Ovary (tissue), 9 donors: Measurements from ENCODE around the gene RPS6KB1. TPM values are rescaled to one million over a fixed set of nuclear protein-coding genes. Genes with fewer than 3 reads are reported as not detected.
A peak's percentile ranks its signal among the peaks of the same experiment; 100 is the strongest.
"Not testable (repeated sequence)": the region's sequence is repeated elsewhere in the genome, so short reads cannot be mapped to it uniquely, and the experiment has no call there.

Experiments
- DNase-seq, 5 donors: peaks; one replicate each; pipeline ENCODE4 v3.0.0-alpha.2; 2019 to 2020
- H3K27ac ChIP-seq, 2 donors: fragments of 200-600 bp; one replicate each; pipeline versions ENCODE4 v1.5.1 to v1.8.0; 2019 to 2022
- H3K27me3 ChIP-seq: fragments of 200-600 bp; one replicate; pipeline ENCODE4 v1.8.0; 2022
- H3K36me3 ChIP-seq: fragments of 200-600 bp; sonication (generic); one replicate; pipeline ENCODE4 v1.5.1; 2019
- H3K4me1 ChIP-seq: one replicate; pipeline ENCODE4 v1.8.1; 2013; ENCODE audit warnings: mild to moderate bottlenecking, moderate library complexity; ENCODE audit not compliant: insufficient read depth
- H3K4me3 ChIP-seq: fragments of 200-600 bp; sonication (generic); one replicate; pipeline ENCODE4 v1.5.1; 2017
- H3K9me3 ChIP-seq, 2 donors: fragments of 200-600 bp in 1 of 2; sonication (generic) in 1 of 2; one replicate each; pipeline versions ENCODE4 v1.5.1 to v1.8.1; 2013 to 2019; ENCODE audit warnings: mild to moderate bottlenecking in 1 of 2, moderate library complexity in 1 of 2
- CTCF ChIP-seq, 3 donors: fragments of 450-650 bp in 2 of 3; fragments of 200-600 bp in 1 of 3; IDR thresholded peaks; one replicate each; pipeline versions ENCODE4 v1.5.1 to v1.8.0; 2016 to 2022; ENCODE audit warnings: antibody characterized with exemption in 3 of 3, mild to moderate bottlenecking in 1 of 3
- EP300 ChIP-seq: sonication (generic); formaldehyde crosslinking; IDR thresholded peaks from one replicate; pipeline ENCODE4 v1.6.1; 2017; ENCODE audit warnings: antibody characterized with exemption
- POLR2A ChIP-seq: fragments of 450-650 bp; IDR thresholded peaks from one replicate; pipeline ENCODE4 v1.6.1; 2017; ENCODE audit warnings: antibody characterized with exemption, mild to moderate bottlenecking, moderate library complexity
- WGBS, 3 donors: extraction: QIAGEN DNeasy Blood & Tissue Kit in 1 of 3; methylation state at CpG; one replicate each; pipeline versions ENCODE4 v1.1.5 to v1.1.7; 2013 to 2017; 5-methylcytosine and 5-hydroxymethylcytosine counted together
- intact Hi-C, 4 donors: fragments of 100-400 bp; cut with DNase I; formaldehyde crosslinking; loops; one replicate each; pipeline versions ENCODE4 v1.11.0 to v1.15.1; 2022 to 2023
- polyA plus RNA-seq, 2 donors: library from polyadenylated mRNA; stranded (reverse); fragments of 200-250 nt in 1 of 2; fragments of 350-450 nt in 1 of 2; fragmentation: Illumina TruSeq in 1 of 2; extraction: RNeasy Lipid Tissue Mini Kit (QIAGEN cat#74804) in 1 of 2; gene quantifications; one replicate each; pipeline ENCODE4 v1.2.3, GENCODE V29; 2013 to 2014
- total RNA-seq, 7 donors: library from RNA; depleted of rRNA in 2 of 7; stranded (reverse); fragments of >200 nt in 2 of 7; fragmentation: NEBNext Ultra II Directional in 3 of 7; extraction: Animal tissue kit (Norgen Biotek cat#: 25700) in 3 of 7; gene quantifications; one replicate each; pipeline versions ENCODE4 v1.1.0 to v1.2.4, GENCODE V29; 2016 to 2023
- donor health status: DM: no; HTN: no; CAD: no; lungs with moderate emphysema.
- donor health status: DM: no; HTN: no; CAD: no.
- donor health status: Bipolar disorder and iron deficiency.
- donor health status: DM: yes; HTN: yes; CAD: no.
- donor health status: DM: no; HTN: no; CAD: no.
- donor health status: DM: yes; HTN: yes; CAD: no.

Gene RPS6KB1
- total and polyA plus RNA-seq, 9 donors: 14.8 to 46.2 (median 40.7) TPM

GRCh38 chr17:59870482-59870881 is 22.4 kb upstream of the RPS6KB1 start:
- intact Hi-C loops: no loop called here
- WGBS, 3 donors: 85 to 90% (median 88%) methylated on average over 8 of the region's 8 CpGs
- Histone ChIP-seq H3K4me1 (no peaks in the 10 kb centered on the region), H3K27ac (no peak overlapping the region), H3K36me3 (no peaks in the 10 kb centered on the region), H3K4me3 (no peak overlapping the region), H3K9me3 (no peaks in the 10 kb centered on the region), H3K27me3 (no peaks in the 10 kb centered on the region)
- TF ChIP-seq CTCF (IDR thresholded peaks at IDR 0.05) (no peak), EP300 (no peak), POLR2A (no peak)
- DNase-seq: peak in 1 of 5 donors; percentile 15

GRCh38 chr17:59872351-59872750 is 20.6 kb upstream of the RPS6KB1 start:
- TF ChIP-seq EP300 (no peak), CTCF (IDR thresholded peaks at IDR 0.05) (no peak), POLR2A (no peak)
- Histone ChIP-seq H3K36me3 (no peaks in the 10 kb centered on the region), H3K4me1 (no peaks in the 10 kb centered on the region), H3K4me3 (no peak overlapping the region), H3K27ac (no peak overlapping the region), H3K9me3 (no peaks in the 10 kb centered on the region), H3K27me3 (no peaks in the 10 kb centered on the region)
- DNase-seq: no peak
- intact Hi-C loops: no loop called here

GRCh38 chr17:59873414-59873813 is 19.5 kb upstream of the RPS6KB1 start:
- H3K27ac ChIP-seq, H3K4me3 ChIP-seq, intact Hi-C loops, H3K9me3 ChIP-seq, DNase-seq, H3K36me3 ChIP-seq, H3K27me3 ChIP-seq, H3K4me1 ChIP-seq: not testable (repeated sequence)
- WGBS, 3 donors: 96 to 97% (median 97%) methylated on average over 8 of the region's 8 CpGs

- 94 to 96% (median 95%) methylated on average over 2 of the region's 2 CpGs for WGBS, 3 donors
- TF ChIP-seq CTCF (IDR thresholded peaks at IDR 0.05) (no peak), POLR2A (no peak), EP300 (no peak)
- H3K4me3 ChIP-seq: no peak overlapping the region
- H3K36me3 ChIP-seq: no peaks in the 10 kb centered on the region
- no peaks in the 10 kb centered on the region for H3K27me3 ChIP-seq
- H3K9me3 ChIP-seq: no peaks in the 10 kb centered on the region
- no peaks in the 10 kb centered on the region for H3K4me1 ChIP-seq
- intact Hi-C loops: no loop called here
- DNase-seq: no peak
- no peak overlapping the region for H3K27ac ChIP-seq
Measured at GRCh38 chr17:59874376-59874775, 18.5 kb upstream of the RPS6KB1 start.

- no peaks in the 10 kb centered on the region for H3K9me3 ChIP-seq
- intact Hi-C loops: no loop called here
- H3K4me3 ChIP-seq: no peak overlapping the region
- 91 to 95% (median 92%) methylated on average over 3 of the region's 3 CpGs for WGBS, 3 donors
- H3K4me1 ChIP-seq: no peaks in the 10 kb centered on the region
- no peaks in the 10 kb centered on the region for H3K36me3 ChIP-seq
- H3K27me3 ChIP-seq: no peaks in the 10 kb centered on the region
- no peak for DNase-seq
- TF ChIP-seq POLR2A: no peak
- TF ChIP-seq EP300: no peak
- no peak for TF ChIP-seq CTCF (IDR thresholded peaks at IDR 0.05)
- no peak overlapping the region for H3K27ac ChIP-seq
Measured at GRCh38 chr17:59876107-59876506, 16.8 kb upstream of the RPS6KB1 start.
